ENCODE measurements around the gene NDUFAF3. TPM values are rescaled to one million over a fixed set of nuclear protein-coding genes. Genes with fewer than 3 reads are reported as not detected.

Gene NDUFAF3
- total and polyA plus RNA-seq, 2 donors (not counting 1 experiment from before 2014, with no cell fraction given) = 61.0 to 67.5 TPM

- CTCF ChIA-PET = interaction anchor here (0.8 to 2.3 kb wide), 8 partner anchors 9 to 629 kb away, joined by 3 to 41 read pairs (median 5); partner anchors contain the start of genes DALRD3, P4HTM and WDR6
- H2AFZ ChIP-seq (ENCODE audit: insufficient read depth, low read depth, low read length, poor library complexity, severe bottlenecking) = peak overlapping the region; percentile 52
- peak overlapping the region; percentile 98 for H3K27ac Mint-ChIP-seq
Observed at GRCh38 chr3:49029563-49029884, 7.6 kb downstream of the NDUFAF3 start.

More at GRCh38 chr3:49029563-49029884, 7.6 kb downstream of the NDUFAF3 start:
- no peaks in the 10 kb centered on the region for H3K9me3 Mint-ChIP-seq (ENCODE audit: insufficient read depth)
- Histone ChIP-seq H3K79me2 (ENCODE audit: control insufficient read depth, insufficient read depth, low read length) (peaks cover 35% of the 10 kb centered on the region), H3K27me3 (replicated peaks in 1 of 4; ENCODE audit: control extremely low read depth in 1 of 4, control insufficient read depth in 3 of 4, insufficient read depth in 4 of 4, low read length in 3 of 4) (no peaks in the 10 kb centered on the region), H3K9ac (ENCODE audit: low read length) (peak overlapping the region; percentile 81), H3K27ac (ENCODE audit: low read length in 2 of 2) (peak overlapping the region; percentile 86 to 92), H3K4me1 (ENCODE audit: control insufficient read depth in 2 of 2, insufficient read depth in 2 of 2, low read length in 2 of 2) (peaks cover 14 to 39% of the 10 kb centered on the region in 2 donors), H3K4me2 (replicated peaks; ENCODE audit: low read depth, low read length, poor library complexity, severe bottlenecking) (peak overlapping the region; percentile 92), H4K20me1 (ENCODE audit: control insufficient read depth, insufficient read depth, low read length, poor library complexity, severe bottlenecking) (no peaks in the 10 kb centered on the region), H3K4me3 (ENCODE audit: control extremely low read depth in 1 of 5, extremely low read depth in 1 of 5, insufficient read depth in 1 of 5, low read depth in 2 of 5, low read length in 4 of 5) (peak overlapping the region in 4 of 5 experiments; percentile 29 to 80 (median 72)), H3K9me3 (ENCODE audit: control extremely low read depth in 1 of 3, control insufficient read depth in 2 of 3, insufficient read depth in 1 of 3, low read length in 2 of 3) (no peaks in the 10 kb centered on the region), H3K36me3 (replicated peaks in 1 of 2; ENCODE audit: control extremely low read depth in 1 of 2, control insufficient read depth in 1 of 2, extremely low read depth in 1 of 2, insufficient read depth in 2 of 2, low read length in 1 of 2) (peaks cover 13 to 62% of the 10 kb centered on the region in 2 experiments)
- ATAC-seq (ENCODE audit: low read depth) = no peak
- H3K4me1 Mint-ChIP-seq = peaks cover 45% of the 10 kb centered on the region
- H3K4me3 Mint-ChIP-seq = peak overlapping the region; percentile 98
- no peak for TF ChIP-seq EZH2 (IDR thresholded peaks at IDR 0.05; ENCODE audit: borderline replicate concordance, insufficient read depth, low read depth, low read length, poor library complexity, severe bottlenecking)
- TF ChIP-seq CTCF (IDR thresholded peaks at IDR 0.05) = no peak
- 0% methylated on average over 3 of the region's 7 CpGs for WGBS (ENCODE audit: insufficient coverage)
- H3K27me3 Mint-ChIP-seq = no peaks in the 10 kb centered on the region
- intact Hi-C loops (cut with micrococcal nuclease) = loop anchor here (1.0 to 10.0 kb wide), 6 partner anchors 8 to 787 kb away; partner anchors contain the start of genes IP6K2, QRICH1, USP4 and ZNF589
- DNase-seq = no peak
- POLR2A ChIA-PET = interaction anchor here (0.5 to 1.8 kb wide), 13 partner anchors 9 to 322 kb away, joined by 3 to 20 read pairs (median 4); partner anchors contain the start of genes DALRD3, IP6K2, QRICH1 and WDR6
